Measurements from ENCODE around the gene LIME1. TPM values are rescaled to one million over a fixed set of nuclear protein-coding genes. Genes with fewer than 3 reads are reported as not detected.
"Not testable (repeated sequence)": the region's sequence is repeated elsewhere in the genome, so short reads cannot be mapped to it uniquely, and the experiment has no call there.

Gene LIME1
- total RNA-seq, 2 experiments from 2014 or later, result 149 to 165 TPM

DNA sequence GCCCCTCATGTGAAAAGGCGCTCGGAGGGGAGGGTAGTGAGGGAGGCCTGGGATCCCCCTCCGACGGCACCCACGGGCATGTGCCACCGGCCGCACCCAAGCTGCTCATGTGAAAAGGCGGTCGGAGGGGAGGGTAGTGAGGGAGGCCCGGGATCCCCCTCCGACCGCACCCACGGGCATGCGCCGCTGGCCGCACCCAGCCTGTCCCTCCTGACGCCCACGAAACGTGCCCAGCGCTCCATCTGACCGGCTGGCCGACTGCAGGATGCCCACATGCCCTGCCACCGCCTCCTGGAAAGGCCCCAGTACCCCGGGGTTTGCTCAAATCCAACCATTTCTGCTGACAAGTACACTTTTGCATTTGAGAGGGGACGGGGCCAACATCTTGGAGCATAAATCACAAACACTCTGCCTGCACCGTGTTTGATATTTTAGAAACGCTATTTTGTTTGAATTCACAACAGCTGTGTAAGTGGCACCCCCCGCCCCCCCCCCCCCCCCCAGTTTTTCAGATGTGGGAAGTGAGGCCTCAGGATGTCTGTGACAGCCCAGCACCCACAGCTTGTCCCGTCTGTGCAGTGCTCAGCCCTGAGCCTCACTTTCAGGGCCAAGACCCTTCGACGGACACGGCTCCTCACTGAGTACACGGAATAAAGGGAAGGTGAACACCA is 37.2 kb downstream of the LIME1 start:
- no peak overlapping the region for H3K27ac Mint-ChIP-seq
- no peaks in the 10 kb centered on the region for H3K9me3 Mint-ChIP-seq
- H3K27me3 Mint-ChIP-seq, result no peaks in the 10 kb centered on the region
- Histone ChIP-seq H3K27ac (ENCODE audit: low read depth in 1 of 2, low read length in 2 of 2) (no peak overlapping the region), H3K4me3 (ENCODE audit: low read length) (no peak overlapping the region), H3K4me1 (ENCODE audit: insufficient read depth, low read length) (peaks cover 4% of the 10 kb centered on the region), H3K36me3 (ENCODE audit: insufficient read depth, low read length) (no peaks in the 10 kb centered on the region), H3K27me3 (ENCODE audit: control insufficient read depth in 1 of 2, insufficient read depth in 2 of 2, low read length in 2 of 2) (no peaks in the 10 kb centered on the region), H3K9me3 (ENCODE audit: control insufficient read depth in 1 of 2, insufficient read depth in 1 of 2, low read length in 2 of 2) (no peaks in the 10 kb centered on the region)
- peaks cover 5% of the 10 kb centered on the region for H3K4me1 Mint-ChIP-seq (ENCODE audit: low read depth)
- CTCF ChIA-PET, result no interaction called here
- POLR2A ChIA-PET, result no interaction called here
- DNase-seq (no peak), ATAC-seq (ENCODE audit: poor library complexity) (no peak)
- H3K36me3 Mint-ChIP-seq (ENCODE audit: low read depth), result no peaks in the 10 kb centered on the region
- intact Hi-C loops (cut with DNase I, micrococcal nuclease), result no loop called here
- TF ChIP-seq, protein P1, sequence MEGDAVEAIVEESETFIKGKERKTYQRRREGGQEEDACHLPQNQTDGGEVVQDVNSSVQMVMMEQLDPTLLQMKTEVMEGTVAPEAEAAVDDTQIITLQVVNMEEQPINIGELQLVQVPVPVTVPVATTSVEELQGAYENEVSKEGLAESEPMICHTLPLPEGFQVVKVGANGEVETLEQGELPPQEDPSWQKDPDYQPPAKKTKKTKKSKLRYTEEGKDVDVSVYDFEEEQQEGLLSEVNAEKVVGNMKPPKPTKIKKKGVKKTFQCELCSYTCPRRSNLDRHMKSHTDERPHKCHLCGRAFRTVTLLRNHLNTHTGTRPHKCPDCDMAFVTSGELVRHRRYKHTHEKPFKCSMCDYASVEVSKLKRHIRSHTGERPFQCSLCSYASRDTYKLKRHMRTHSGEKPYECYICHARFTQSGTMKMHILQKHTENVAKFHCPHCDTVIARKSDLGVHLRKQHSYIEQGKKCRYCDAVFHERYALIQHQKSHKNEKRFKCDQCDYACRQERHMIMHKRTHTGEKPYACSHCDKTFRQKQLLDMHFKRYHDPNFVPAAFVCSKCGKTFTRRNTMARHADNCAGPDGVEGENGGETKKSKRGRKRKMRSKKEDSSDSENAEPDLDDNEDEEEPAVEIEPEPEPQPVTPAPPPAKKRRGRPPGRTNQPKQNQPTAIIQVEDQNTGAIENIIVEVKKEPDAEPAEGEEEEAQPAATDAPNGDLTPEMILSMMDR (IDR thresholded peaks at IDR 0.05), result no peak
- no peak overlapping the region for H3K4me3 Mint-ChIP-seq

DNA sequence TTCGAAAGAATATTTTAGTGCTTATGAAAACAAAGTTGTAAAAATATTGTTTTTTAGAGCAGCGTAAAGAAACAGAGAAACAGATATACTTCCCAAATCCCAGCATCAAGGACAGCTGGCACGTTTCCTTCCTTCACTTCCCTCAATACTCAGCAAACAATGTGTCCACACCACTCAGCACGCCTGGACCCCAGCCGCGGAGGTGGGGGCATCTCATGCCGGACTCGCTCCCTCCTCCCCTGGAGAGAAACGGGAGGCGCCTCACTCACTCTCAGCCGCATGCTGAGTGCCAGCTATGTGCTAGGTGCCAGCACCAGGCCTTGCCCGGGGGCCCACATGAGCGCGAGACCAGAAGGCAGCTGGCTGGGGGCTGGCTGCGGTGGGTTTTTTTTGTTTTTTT is 37.8 kb downstream of the LIME1 start:
- Mint-ChIP-seq H3K27ac (no peak overlapping the region), H3K36me3 (ENCODE audit: low read depth) (no peaks in the 10 kb centered on the region), H3K27me3 (no peaks in the 10 kb centered on the region), H3K4me1 (ENCODE audit: low read depth) (peaks cover 5% of the 10 kb centered on the region), H3K4me3 (no peak overlapping the region), H3K9me3 (no peaks in the 10 kb centered on the region)
- no peak for DNase-seq
- Histone ChIP-seq H3K27me3 (ENCODE audit: control insufficient read depth in 1 of 2, insufficient read depth in 2 of 2, low read length in 2 of 2) (no peaks in the 10 kb centered on the region), H3K36me3 (ENCODE audit: insufficient read depth, low read length) (no peaks in the 10 kb centered on the region), H3K4me3 (ENCODE audit: low read length) (no peak overlapping the region), H3K4me1 (ENCODE audit: insufficient read depth, low read length) (peaks cover 4% of the 10 kb centered on the region), H3K27ac (ENCODE audit: low read depth in 1 of 2, low read length in 2 of 2) (no peak overlapping the region), H3K9me3 (ENCODE audit: control insufficient read depth in 1 of 2, insufficient read depth in 1 of 2, low read length in 2 of 2) (no peaks in the 10 kb centered on the region)
- no peak for ATAC-seq (ENCODE audit: poor library complexity)
- CTCF ChIA-PET, result no interaction called here
- TF ChIP-seq, protein P1 (IDR thresholded peaks at IDR 0.05), result no peak
- POLR2A ChIA-PET, result interaction anchor here (1.3 kb wide), 1 partner anchor 23 kb away, joined by 3 read pairs; no protein-coding TSS in a partner anchor
- intact Hi-C loops (cut with DNase I, micrococcal nuclease), result no loop called here

DNA sequence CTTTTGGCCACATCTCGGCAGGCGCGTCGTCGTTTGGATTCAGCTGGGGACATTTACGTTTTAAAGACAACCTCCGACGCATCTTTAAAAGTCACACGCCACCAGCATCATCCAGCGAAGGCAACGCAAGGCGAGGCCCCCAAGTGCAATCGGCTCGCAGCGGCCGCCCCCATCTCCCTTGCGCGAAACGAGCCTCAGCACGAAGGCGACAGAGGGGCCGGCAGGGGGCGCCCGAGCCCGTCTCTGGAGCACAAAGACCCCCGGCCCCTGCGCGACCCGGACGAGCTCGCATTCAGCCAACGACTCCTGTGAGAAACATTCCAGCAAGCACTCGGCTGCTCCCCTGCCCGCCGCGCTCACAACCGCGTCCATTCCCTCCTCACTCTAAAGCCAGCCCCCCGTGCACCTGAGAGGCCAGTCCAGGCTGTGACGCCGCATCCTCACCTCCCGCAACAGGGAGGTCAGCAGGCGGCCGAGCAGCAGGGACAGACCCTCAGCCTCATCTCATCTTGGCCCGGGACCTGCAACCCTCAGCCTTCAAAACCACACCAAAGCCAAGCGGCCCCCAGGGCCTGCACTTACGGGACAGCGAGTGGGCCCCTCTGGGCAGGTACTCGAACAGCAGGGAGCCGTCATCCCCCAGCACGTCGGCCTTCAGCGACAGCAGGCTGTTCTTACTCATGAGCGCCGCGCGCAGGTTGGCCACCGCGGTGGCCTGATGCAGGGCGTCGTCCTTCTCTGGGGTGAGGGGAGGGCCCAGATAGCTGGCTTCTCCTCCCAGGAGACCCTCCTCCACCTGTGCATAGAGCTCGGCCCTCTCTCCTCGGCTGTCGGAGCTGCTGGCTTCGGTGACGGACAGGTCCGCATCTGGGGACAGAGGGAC is 38.9 kb downstream of the LIME1 start:
- H3K9me3 Mint-ChIP-seq, result no peaks in the 10 kb centered on the region
- H3K9me3 ChIP-seq (ENCODE audit: control insufficient read depth in 1 of 2, insufficient read depth in 1 of 2, low read length in 2 of 2), result no peaks in the 10 kb centered on the region
- H3K27ac ChIP-seq (ENCODE audit: low read depth in 1 of 2, low read length in 2 of 2), result no peak overlapping the region
- H3K4me3 Mint-ChIP-seq, result no peak overlapping the region
- no peak overlapping the region for H3K4me3 ChIP-seq (ENCODE audit: low read length)
- TF ChIP-seq, protein P1 (IDR thresholded peaks at IDR 0.05), result peak; percentile 63
- CTCF ChIA-PET, result no interaction called here
- no peaks in the 10 kb centered on the region for H3K27me3 ChIP-seq (ENCODE audit: control insufficient read depth in 1 of 2, insufficient read depth in 2 of 2, low read length in 2 of 2)
- intact Hi-C loops (cut with DNase I, micrococcal nuclease), result no loop called here
- H3K4me1 Mint-ChIP-seq (ENCODE audit: low read depth), result peaks cover 5% of the 10 kb centered on the region
- no peaks in the 10 kb centered on the region for H3K36me3 Mint-ChIP-seq (ENCODE audit: low read depth)
- peaks cover 4% of the 10 kb centered on the region for H3K4me1 ChIP-seq (ENCODE audit: insufficient read depth, low read length)
- H3K27ac Mint-ChIP-seq, result no peak overlapping the region
- ATAC-seq (ENCODE audit: poor library complexity), result peak; percentile 51
- H3K36me3 ChIP-seq (ENCODE audit: insufficient read depth, low read length), result no peaks in the 10 kb centered on the region
- peak in 7 of 14 experiments; percentile 8 to 59 (median 25) for DNase-seq
- POLR2A ChIA-PET, result interaction anchor here (1.3 kb wide), 1 partner anchor 24 kb away, joined by 3 read pairs; no protein-coding TSS in a partner anchor
- H3K27me3 Mint-ChIP-seq, result no peaks in the 10 kb centered on the region

GRCh38 chr20:63776875-63777274 is 40.4 kb downstream of the LIME1 start:
- H3K27me3 Mint-ChIP-seq; H3K27me3 ChIP-seq (ENCODE audit: control insufficient read depth in 1 of 2, insufficient read depth in 2 of 2, low read length in 2 of 2); DNase-seq; H3K36me3 ChIP-seq (ENCODE audit: insufficient read depth, low read length); CTCF ChIA-PET; H3K4me3 Mint-ChIP-seq; H3K27ac ChIP-seq (ENCODE audit: low read depth in 1 of 2, low read length in 2 of 2); ATAC-seq (ENCODE audit: poor library complexity); H3K27ac Mint-ChIP-seq; H3K4me3 ChIP-seq (ENCODE audit: low read length); H3K36me3 Mint-ChIP-seq (ENCODE audit: low read depth); H3K9me3 Mint-ChIP-seq; H3K9me3 ChIP-seq (ENCODE audit: control insufficient read depth in 1 of 2, insufficient read depth in 1 of 2, low read length in 2 of 2); intact Hi-C loops (cut with DNase I, micrococcal nuclease); POLR2A ChIA-PET: not testable (repeated sequence)
- H3K4me1 Mint-ChIP-seq (ENCODE audit: low read depth), result peaks cover 11% of the 10 kb centered on the region
- H3K4me1 ChIP-seq (ENCODE audit: insufficient read depth, low read length), result peaks cover 11% of the 10 kb centered on the region
